Right atrium auricular region (tissue), 2 donors: Measurements from ENCODE around the gene RAG2. TPM values are rescaled to one million over a fixed set of nuclear protein-coding genes. Genes with fewer than 3 reads are reported as not detected.

ENCODE experiments used
- DNase-seq: peaks from one replicate; pipeline ENCODE4 v3.0.0-alpha.2; 2019; ENCODE audit warnings: low spot score
- H3K27ac ChIP-seq, 2 donors: fragments of 200-600 bp; sonication (generic); 1 replicate in 1 of 2; 2 replicates in 1 of 2; pipeline ENCODE4 v1.5.1; 2016 to 2019
- H3K27me3 ChIP-seq, 2 donors: fragments of 200-600 bp; sonication (generic); one replicate each; pipeline versions ENCODE4 v1.5.1 to v1.6.0; 2017 to 2019
- H3K36me3 ChIP-seq: fragments of 200-600 bp; sonication (generic); one replicate; pipeline ENCODE4 v1.5.1; 2016
- H3K4me1 ChIP-seq, 2 donors: fragments of 200-600 bp; sonication (generic); one replicate each; pipeline versions ENCODE4 v1.5.1 to v1.6.0; 2017 to 2019
- H3K4me3 ChIP-seq, 2 donors: fragments of 200-600 bp; sonication (generic); 1 replicate in 1 of 2; 2 replicates in 1 of 2; pipeline ENCODE4 v1.5.1; 2017 to 2019; ENCODE audit warnings: mild to moderate bottlenecking in 1 of 2, moderate library complexity in 1 of 2
- H3K9me3 ChIP-seq, 2 donors: fragments of 200-600 bp; sonication (generic); one replicate each; pipeline ENCODE4 v1.5.1; 2019
- CTCF ChIP-seq, 2 donors: fragments of 200-600 bp; sonication (generic); IDR thresholded peaks; one replicate each; pipeline ENCODE4 v1.5.1; 2019; ENCODE audit warnings: antibody characterized with exemption in 2 of 2
- total RNA-seq, 2 donors: library from RNA; depleted of rRNA; stranded (reverse); fragments of >200 nt; gene quantifications; one replicate each; pipeline ENCODE4 v1.1.0, GENCODE V29; 2016

RAG2 gene
- total RNA-seq, 2 donors from 2014 or later, result not detected

GRCh38 chr11:36619502-36619901 lies 21.5 kb upstream of the RAG2 start:
- DNase-seq, result no peak
- H3K9me3 ChIP-seq, result no peaks in the 10 kb centered on the region
- H3K4me1 ChIP-seq, result peaks cover 0 to 19% of the 10 kb centered on the region in 2 donors
- no peaks in the 10 kb centered on the region for H3K36me3 ChIP-seq
- H3K27me3 ChIP-seq, result no peaks in the 10 kb centered on the region
- TF ChIP-seq CTCF (IDR thresholded peaks at IDR 0.05), result no peak
- peak overlapping the region in 1 of 2 donors; percentile 18 for H3K27ac ChIP-seq
- peak overlapping the region in 1 of 2 donors; percentile 21 for H3K4me3 ChIP-seq

- H3K27ac ChIP-seq, result no peak overlapping the region
- no peak for TF ChIP-seq CTCF (IDR thresholded peaks at IDR 0.05)
- H3K4me3 ChIP-seq, result no peak overlapping the region
- no peak for DNase-seq
- H3K36me3 ChIP-seq, result no peaks in the 10 kb centered on the region
- H3K27me3 ChIP-seq, result no peaks in the 10 kb centered on the region
- H3K9me3 ChIP-seq, result no peaks in the 10 kb centered on the region
- H3K4me1 ChIP-seq, result peaks cover 0 to 19% of the 10 kb centered on the region in 2 donors
Measured at GRCh38 chr11:36618363-36619047, 20.5 kb upstream of the RAG2 start.

GRCh38 chr11:36617543-36618362 lies 19.7 kb upstream of the RAG2 start:
- no peaks in the 10 kb centered on the region for H3K9me3 ChIP-seq
- no peak for TF ChIP-seq CTCF (IDR thresholded peaks at IDR 0.05)
- H3K36me3 ChIP-seq, result no peaks in the 10 kb centered on the region
- H3K27me3 ChIP-seq, result no peaks in the 10 kb centered on the region
- H3K27ac ChIP-seq, result no peak overlapping the region
- H3K4me1 ChIP-seq, result peaks cover 0 to 19% of the 10 kb centered on the region in 2 donors
- no peak for DNase-seq
- no peak overlapping the region for H3K4me3 ChIP-seq

GRCh38 chr11:36615826-36616225 lies 17.8 kb upstream of the RAG2 start:
- Histone ChIP-seq H3K4me3 (no peak overlapping the region), H3K4me1 (peaks cover 0 to 19% of the 10 kb centered on the region in 2 donors), H3K27me3 (no peaks in the 10 kb centered on the region), H3K27ac (no peak overlapping the region), H3K9me3 (no peaks in the 10 kb centered on the region), H3K36me3 (no peaks in the 10 kb centered on the region)
- TF ChIP-seq CTCF (IDR thresholded peaks at IDR 0.05), result no peak
- DNase-seq, result no peak

- H3K27me3 ChIP-seq, result no peaks in the 10 kb centered on the region
- no peaks in the 10 kb centered on the region for H3K36me3 ChIP-seq
- H3K9me3 ChIP-seq, result no peaks in the 10 kb centered on the region
- H3K4me1 ChIP-seq, result no peaks in the 10 kb centered on the region
- no peak for DNase-seq
- no peak overlapping the region for H3K4me3 ChIP-seq
- TF ChIP-seq CTCF (IDR thresholded peaks at IDR 0.05), result no peak
- no peak overlapping the region for H3K27ac ChIP-seq
Measured at GRCh38 chr11:36609383-36609782, 11.3 kb upstream of the RAG2 start.
